Fibroblast of skin of right quadriceps (primary cell): Measurements from ENCODE around the gene NDUFA5.

Experiments used
- DNase-seq: peaks from one replicate; pipeline ENCODE4 v3.0.0-alpha.2; 2013

NDUFA5 gene

DNA sequence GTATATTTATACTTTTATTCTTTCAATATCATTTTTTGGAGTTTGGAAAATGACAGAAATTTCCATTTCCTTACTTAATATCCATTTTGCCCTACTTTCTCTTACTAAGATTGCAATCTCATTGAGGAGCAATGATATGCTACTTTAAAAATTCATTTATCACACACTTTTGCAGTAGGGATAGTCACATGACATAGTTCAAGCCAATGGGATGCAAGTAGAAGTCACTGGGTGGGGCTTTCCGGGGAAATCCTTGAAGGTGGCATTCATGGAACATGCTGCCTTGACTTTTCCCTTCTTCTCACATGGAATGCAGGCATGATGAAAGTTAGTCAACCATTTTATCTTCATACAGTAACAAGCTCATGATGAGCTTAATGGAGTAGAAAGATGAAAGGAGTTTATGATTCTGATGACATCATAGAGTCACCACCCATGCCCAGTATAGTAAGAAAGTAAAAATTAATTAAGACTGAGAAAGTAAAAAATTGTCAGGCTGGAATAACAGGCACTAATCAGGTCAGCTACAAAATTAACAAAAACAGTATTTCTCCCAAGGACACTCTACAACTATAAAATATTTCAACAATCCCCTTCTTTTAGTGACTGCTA lies 56.6 kb downstream of the NDUFA5 start:
- no peak for DNase-seq

DNA sequence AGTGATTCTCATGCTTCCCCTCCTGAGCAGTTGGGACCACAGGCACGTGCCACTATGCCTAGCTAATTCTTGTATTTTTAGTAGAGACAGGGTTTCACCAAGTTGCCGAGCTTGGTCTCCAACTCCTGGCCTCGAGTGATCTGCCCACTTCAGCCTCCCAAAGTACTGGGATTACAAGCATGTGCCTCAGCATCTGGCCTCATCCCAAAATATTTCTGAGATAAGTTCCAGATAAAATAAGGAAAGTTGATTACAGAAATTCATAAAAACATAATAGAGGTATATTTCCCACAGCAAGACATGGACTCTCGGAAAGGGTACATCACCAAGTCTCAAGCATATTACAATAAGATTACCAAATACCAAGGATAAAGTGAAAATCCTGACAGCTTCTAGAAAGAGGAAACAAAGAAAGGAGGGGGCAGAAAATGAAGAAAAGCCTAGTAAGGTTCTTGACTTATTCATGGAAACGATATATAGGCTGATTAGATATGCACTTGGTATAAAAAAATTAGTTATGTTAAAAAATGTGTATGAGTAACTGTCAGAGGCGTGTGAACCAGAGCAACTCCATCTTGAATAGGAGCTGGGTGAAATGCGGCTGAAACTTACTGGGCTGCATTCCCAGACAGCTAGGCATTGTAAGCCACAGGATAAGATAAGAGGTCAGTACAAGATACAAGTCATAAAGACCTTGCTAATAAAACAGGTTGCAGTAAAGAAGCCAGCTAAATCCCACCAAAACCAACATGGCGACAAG lies 58.2 kb downstream of the NDUFA5 start:
- no peak for DNase-seq

GRCh38 chr7:123498601-123499000 lies 59.0 kb downstream of the NDUFA5 start:
- DNase-seq = no peak

DNA sequence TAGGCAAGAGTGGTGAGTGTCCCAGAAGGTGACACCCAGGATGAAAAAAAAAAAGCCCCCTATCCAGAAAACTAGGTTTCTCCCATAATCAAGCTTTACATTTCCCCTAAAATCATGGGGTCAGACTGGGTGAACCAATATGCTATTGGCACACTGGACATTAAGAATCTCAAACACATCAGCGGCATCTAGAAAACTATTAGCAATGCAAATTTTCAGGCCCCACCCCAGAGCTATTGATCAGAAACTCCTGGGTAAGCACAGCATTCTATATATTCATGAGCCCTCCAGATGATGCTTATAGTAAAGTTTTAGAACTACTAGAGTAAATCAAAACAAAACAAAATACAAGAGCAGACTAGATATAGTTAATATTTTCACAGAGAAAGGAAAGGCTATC lies 59.6 kb downstream of the NDUFA5 start:
- DNase-seq = no peak

DNA sequence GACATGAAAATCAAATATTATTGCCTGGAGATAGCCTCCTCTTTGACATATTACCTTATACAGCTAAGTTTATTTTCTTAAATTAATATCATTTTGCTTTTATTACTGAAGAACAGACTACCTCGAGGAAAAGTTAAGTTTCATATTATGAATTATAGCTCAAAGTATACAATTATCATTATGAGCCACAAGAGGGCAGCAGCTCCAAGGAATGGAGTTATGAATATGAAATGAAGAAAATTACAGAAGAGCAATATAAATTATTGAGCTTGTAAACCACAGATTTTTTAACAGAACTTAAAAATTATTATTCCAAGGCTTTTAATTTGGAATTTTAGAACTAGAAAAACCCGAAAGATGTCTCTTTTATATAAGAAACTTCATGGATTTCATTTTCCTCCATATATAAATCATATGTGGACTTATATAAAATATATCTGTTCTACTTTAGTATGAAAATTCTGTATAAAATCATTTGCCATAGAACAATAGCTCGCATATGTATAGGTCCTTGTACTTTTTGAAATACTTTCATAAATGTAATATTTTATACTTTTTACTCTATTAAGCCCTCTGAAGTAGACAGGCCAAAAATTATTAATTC lies 63.3 kb downstream of the NDUFA5 start:
- peak; percentile 19 for DNase-seq

DNA sequence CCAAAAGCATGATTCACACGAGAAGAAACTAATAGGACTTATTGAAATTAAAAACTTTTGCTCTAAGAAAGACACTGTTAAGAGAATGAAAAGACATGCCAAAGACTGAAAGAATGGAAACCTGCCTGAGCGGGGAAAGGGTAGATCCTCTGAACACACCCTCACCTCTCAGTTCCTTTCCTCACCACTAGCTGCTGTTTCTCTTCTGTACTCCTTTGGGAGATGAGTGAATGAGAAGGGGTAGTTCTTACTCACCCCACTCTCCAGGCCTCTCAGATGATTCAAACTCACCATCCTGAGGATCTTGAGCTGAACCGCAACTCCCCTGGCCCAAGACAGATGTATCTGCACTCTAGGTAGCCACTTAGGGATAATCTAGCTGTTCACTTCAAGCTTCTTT lies 65.1 kb downstream of the NDUFA5 start:
- DNase-seq = no peak
